OCI-LY7 (cell line): ENCODE results near the gene SRGN. TPM values are rescaled to one million over a fixed set of nuclear protein-coding genes. Genes with fewer than 3 reads are reported as not detected.

Source experiments
- BruUV-seq: library from RNA; stranded (reverse); fragments of 400-500 nt; replicated peaks from 2 replicates; lab custom pipeline; 2021; lab: Mats Ljungman, UMichigan
- CTCF ChIA-PET: fragments of 300-600 bp; sonication (Branson Sonifier 250); formaldehyde crosslinking; loops from one replicate; lab custom pipeline; 2022; ENCODE audit warnings: antibody characterized with exemption; ENCODE audit not compliant: unreplicated experiment; lab: Charles Lee
- POLR2A ChIA-PET: fragments of 300-600 bp; sonication (Branson Sonifier 250); formaldehyde crosslinking; loops from one replicate; lab custom pipeline; 2022; ENCODE audit warnings: antibody characterized with exemption; lab: Charles Lee
- DNase-seq: peaks from one replicate; pipeline ENCODE4 v3.0.0-alpha.2; 2015; ENCODE audit warnings: low spot score
- H2AFZ ChIP-seq: fragments of 200-600 bp; sonication (generic), shearing (Covaris generic); 2 replicates; pipeline ENCODE4 v1.6.1; 2014; ENCODE audit warnings: mild to moderate bottlenecking, antibody characterized with exemption, low read length, moderate library complexity
- H3K27ac ChIP-seq: fragments of 200-600 bp; sonication (generic); 2 replicates; pipeline ENCODE4 v1.5.1; 2014; ENCODE audit warnings: mixed run types, low read depth, mild to moderate bottlenecking, moderate library complexity, low read length, inconsistent platforms; ENCODE audit not compliant: poor library complexity, severe bottlenecking
- H3K36me3 ChIP-seq: fragments of 200-600 bp; sonication (generic); 2 replicates; pipeline ENCODE4 v1.6.1; 2014; ENCODE audit warnings: mild to moderate bottlenecking, antibody characterized with exemption, low read length, moderate library complexity, mixed read lengths; ENCODE audit not compliant: insufficient read depth
- H3K4me1 ChIP-seq: fragments of 200-600 bp; sonication (generic); 2 replicates; pipeline ENCODE4 v1.5.1; 2014; ENCODE audit warnings: mild to moderate bottlenecking, low read length; ENCODE audit not compliant: insufficient read depth, poor library complexity, severe bottlenecking
- H3K4me2 ChIP-seq: fragments of 200-600 bp; sonication (generic); 2 replicates; pipeline ENCODE4 v1.6.1; 2014; ENCODE audit warnings: mild to moderate bottlenecking, low read length
- H3K4me3 ChIP-seq: fragments of 200-600 bp; sonication (generic); 2 replicates; pipeline ENCODE4 v1.5.1; 2014; ENCODE audit warnings: mild to moderate bottlenecking, low read depth, low read length; ENCODE audit not compliant: poor library complexity, severe bottlenecking
- H3K79me2 ChIP-seq: fragments of 200-600 bp; sonication (generic); 2 replicates; pipeline ENCODE4 v1.6.1; 2016; ENCODE audit warnings: low read depth, mild to moderate bottlenecking, low read length, moderate library complexity, mixed read lengths; ENCODE audit not compliant: insufficient read depth
- H3K9me2 ChIP-seq: fragments of 200-600 bp; sonication (generic); 2 replicates; pipeline ENCODE4 v1.6.1; 2016; ENCODE audit warnings: mild to moderate bottlenecking, low read length, mixed read lengths; ENCODE audit not compliant: insufficient read depth
- H3K9me3 ChIP-seq: fragments of 200-600 bp; sonication (generic); 2 replicates; pipeline ENCODE4 v1.6.1; 2014; ENCODE audit warnings: mild to moderate bottlenecking, mixed run types, low read length, mixed read lengths
- H4K20me1 ChIP-seq: fragments of 200-600 bp; sonication (generic); 2 replicates; pipeline ENCODE4 v1.6.1; 2014; ENCODE audit warnings: mild to moderate bottlenecking, antibody characterized with exemption, low read length, moderate library complexity, mixed read lengths; ENCODE audit not compliant: insufficient read depth
- CTCF ChIP-seq: fragments of 200-600 bp; sonication (generic); conservative IDR thresholded peaks from 2 replicates; pipeline ENCODE4 v1.5.1; 2014; ENCODE audit warnings: mild to moderate bottlenecking, antibody characterized with exemption, low read length, moderate library complexity, mixed read lengths
- EZH2phosphoT487 ChIP-seq: fragments of 200-600 bp; sonication (generic); IDR thresholded peaks from 2 replicates; pipeline ENCODE4 v1.6.1; 2018; ENCODE audit warnings: low read depth, borderline replicate concordance, mild to moderate bottlenecking, mixed run types, antibody characterized with exemption, low read length, moderate library complexity, mixed read lengths
- intact Hi-C: fragments of 100-400 bp; cut with micrococcal nuclease; formaldehyde crosslinking; loops from one replicate; pipeline ENCODE4 v1.10.0; 2022; ENCODE audit not compliant: unreplicated experiment
- total RNA-seq, 2 experiments: library from RNA; depleted of rRNA in 1 of 2; stranded (reverse); fragments of >200 nt in 1 of 2; shearing (Covaris generic) in 1 of 2; gene quantifications; 2 replicates each; pipeline ENCODE4 v1.2.3, GENCODE V29; 2014 to 2022

Gene SRGN
- total RNA-seq, 2 experiments from 2014 or later, result 5.8 to 16.3 TPM

GRCh38 chr10:69091143-69091651, 3.3 kb downstream of the SRGN start:
- no peak overlapping the region for H3K27ac ChIP-seq
- no peak for DNase-seq
- H3K9me2 ChIP-seq, result no peaks in the 10 kb centered on the region
- CTCF ChIA-PET, result no interaction called here
- no peak for TF ChIP-seq CTCF
- TF ChIP-seq EZH2phosphoT487, result no peak
- POLR2A ChIA-PET, result interaction anchor here (0.6 to 1.5 kb wide), 3 partner anchors 52 to 1047 kb away, joined by 3 to 5 read pairs (median 4); no protein-coding TSS in a partner anchor
- no peaks in the 10 kb centered on the region for H3K9me3 ChIP-seq
- H3K4me1 ChIP-seq, result peaks cover 25% of the 10 kb centered on the region
- H3K36me3 ChIP-seq, result no peaks in the 10 kb centered on the region
- intact Hi-C loops, result loop anchor here (5.0 kb wide), 2 partner anchors 104 to 131 kb away; partner anchors contain the start of genes HKDC1 and KIFBP
- H3K4me3 ChIP-seq, result no peak overlapping the region
- H3K4me2 ChIP-seq, result no peak overlapping the region
- no peaks in the 10 kb centered on the region for H4K20me1 ChIP-seq
- H2AFZ ChIP-seq, result no peak overlapping the region
- BruUV-seq, result no TSS peak
- peaks cover 4% of the 10 kb centered on the region; the same call in 1 of the 2 replicates for H3K79me2 ChIP-seq

- ChIA-PET POLR2A (interaction anchor here (0.6 to 1.1 kb wide), 4 partner anchors 18 to 138 kb away, joined by 3 to 7 read pairs (median 6); no protein-coding TSS in a partner anchor), CTCF (no interaction called here)
- peaks cover 4% of the 10 kb centered on the region; the same call in 1 of the 2 replicates for H3K79me2 ChIP-seq
- DNase-seq, result peak; percentile 85
- no peaks in the 10 kb centered on the region for H3K36me3 ChIP-seq
- intact Hi-C loops, result loop anchor here (1.0 to 5.0 kb wide), 3 partner anchors 88 to 129 kb away; partner anchors contain the start of genes HKDC1 and KIFBP
- TF ChIP-seq CTCF (peak; percentile 89), EZH2phosphoT487 (no peak)
- no peaks in the 10 kb centered on the region for H4K20me1 ChIP-seq
- H3K4me3 ChIP-seq, result no peak overlapping the region
- peak overlapping the region; percentile 23; the same call in 1 of the 2 replicates for H2AFZ ChIP-seq
- H3K4me2 ChIP-seq, result no peak overlapping the region
- no peaks in the 10 kb centered on the region for H3K9me2 ChIP-seq
- H3K27ac ChIP-seq, result no peak overlapping the region
- H3K9me3 ChIP-seq, result no peaks in the 10 kb centered on the region
- peaks cover 17% of the 10 kb centered on the region for H3K4me1 ChIP-seq
- BruUV-seq, result no TSS peak
Observed at GRCh38 chr10:69092959-69093850, 5.3 kb downstream of the SRGN start.
